ENCODE results near the gene NUDT22.

DNA sequence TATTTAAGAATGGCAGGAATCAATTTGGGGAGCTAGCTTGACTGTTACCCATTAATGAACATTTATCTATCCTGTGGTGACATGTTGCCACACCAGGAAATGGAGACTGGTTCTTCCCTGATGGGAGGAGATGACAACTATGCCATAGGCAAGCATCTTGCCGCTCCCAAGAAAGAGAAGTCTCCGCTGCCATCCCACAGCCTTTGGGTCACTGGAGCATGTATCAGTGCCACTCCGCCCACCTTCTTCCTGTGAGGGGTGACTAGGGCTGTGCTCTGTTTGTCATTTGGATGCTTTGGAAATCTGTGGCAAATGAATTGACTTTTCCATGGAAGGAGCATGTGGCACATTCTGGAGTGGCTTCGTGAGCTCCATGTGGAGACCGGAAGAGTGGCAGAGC, 33.6 kb upstream of the NUDT22 start:
- TF ChIP-seq, protein P1, sequence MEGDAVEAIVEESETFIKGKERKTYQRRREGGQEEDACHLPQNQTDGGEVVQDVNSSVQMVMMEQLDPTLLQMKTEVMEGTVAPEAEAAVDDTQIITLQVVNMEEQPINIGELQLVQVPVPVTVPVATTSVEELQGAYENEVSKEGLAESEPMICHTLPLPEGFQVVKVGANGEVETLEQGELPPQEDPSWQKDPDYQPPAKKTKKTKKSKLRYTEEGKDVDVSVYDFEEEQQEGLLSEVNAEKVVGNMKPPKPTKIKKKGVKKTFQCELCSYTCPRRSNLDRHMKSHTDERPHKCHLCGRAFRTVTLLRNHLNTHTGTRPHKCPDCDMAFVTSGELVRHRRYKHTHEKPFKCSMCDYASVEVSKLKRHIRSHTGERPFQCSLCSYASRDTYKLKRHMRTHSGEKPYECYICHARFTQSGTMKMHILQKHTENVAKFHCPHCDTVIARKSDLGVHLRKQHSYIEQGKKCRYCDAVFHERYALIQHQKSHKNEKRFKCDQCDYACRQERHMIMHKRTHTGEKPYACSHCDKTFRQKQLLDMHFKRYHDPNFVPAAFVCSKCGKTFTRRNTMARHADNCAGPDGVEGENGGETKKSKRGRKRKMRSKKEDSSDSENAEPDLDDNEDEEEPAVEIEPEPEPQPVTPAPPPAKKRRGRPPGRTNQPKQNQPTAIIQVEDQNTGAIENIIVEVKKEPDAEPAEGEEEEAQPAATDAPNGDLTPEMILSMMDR (IDR thresholded peaks at IDR 0.05) = no peak
- TF ChIP-seq POLR2A (IDR thresholded peaks at IDR 0.05) (no peak), POLR2AphosphoS5 (IDR thresholded peaks at IDR 0.05) (no peak)
